Neural cell (in vitro differentiated cells): ENCODE measurements around the gene NFKBIA. TPM values are rescaled to one million over a fixed set of nuclear protein-coding genes. Genes with fewer than 3 reads are reported as not detected.

Experiments used
- H2AFZ ChIP-seq: fragments of 200-600, 300-800 bp; sonication (generic), shearing (Covaris generic); 2 replicates; pipeline ENCODE4 v1.6.0; 2014; ENCODE audit warnings: low read depth, mild to moderate bottlenecking, antibody characterized with exemption, low read length, moderate library complexity
- H3F3A ChIP-seq: fragments of 200-600 bp; shearing (Covaris generic); 2 replicates; pipeline ENCODE4 v1.6.1; 2016; ENCODE audit warnings: mild to moderate bottlenecking, moderate library complexity, mixed read lengths, antibody characterized with exemption, low read length; ENCODE audit not compliant: insufficient read depth, poor library complexity, severe bottlenecking
- H3K27ac ChIP-seq: fragments of 200-600, 300-800 bp; sonication (generic), shearing (Covaris generic); 2 replicates; pipeline ENCODE4 v1.5.1; 2014; ENCODE audit warnings: mild to moderate bottlenecking, low read length, moderate library complexity
- H3K27me3 ChIP-seq: fragments of 300-800, 200-600 bp; sonication (generic), shearing (Covaris generic); 2 replicates; pipeline ENCODE4 v1.6.0; 2014; ENCODE audit warnings: mild to moderate bottlenecking, low read depth, low read length, moderate library complexity; ENCODE audit not compliant: insufficient read depth
- H3K36me3 ChIP-seq: fragments of 300-800, 200-600 bp; sonication (generic), shearing (Covaris generic); 2 replicates; pipeline ENCODE4 v1.5.1; 2014; ENCODE audit warnings: mild to moderate bottlenecking, antibody characterized with exemption, low read length, moderate library complexity; ENCODE audit not compliant: insufficient read depth
- H3K4me2 ChIP-seq: fragments of 300-800, 200-600 bp; sonication (generic), shearing (Covaris generic); 2 replicates; pipeline ENCODE4 v1.6.0; 2014; ENCODE audit warnings: mild to moderate bottlenecking, low read length
- H3K4me3 ChIP-seq: fragments of 300-800, 200-600 bp; sonication (generic), shearing (Covaris generic); 2 replicates; pipeline ENCODE4 v1.5.1; 2014; ENCODE audit warnings: mild to moderate bottlenecking, low read length, moderate library complexity
- H3K79me2 ChIP-seq: fragments of 200-600 bp; shearing (Covaris generic); replicated peaks from 2 replicates; pipeline ENCODE4 v1.6.0; 2014; ENCODE audit warnings: mild to moderate bottlenecking, low read length, moderate library complexity; ENCODE audit not compliant: insufficient read depth
- H3K9ac ChIP-seq: fragments of 300-800, 200-600 bp; sonication (generic), shearing (Covaris generic); 2 replicates; pipeline ENCODE4 v1.6.1; 2016; ENCODE audit warnings: mild to moderate bottlenecking, low read length, mixed read lengths
- H3K9me2 ChIP-seq: fragments of 200-600 bp; shearing (Covaris generic); 2 replicates; pipeline ENCODE4 v1.6.1; 2016; ENCODE audit warnings: mild to moderate bottlenecking, low read length, mixed read lengths; ENCODE audit not compliant: insufficient read depth
- H3K9me3 ChIP-seq: fragments of 200-600, 300-800 bp; sonication (generic), shearing (Covaris generic); 2 replicates; pipeline ENCODE4 v1.6.1; 2016; ENCODE audit warnings: mild to moderate bottlenecking, mixed run types, low read length, moderate library complexity, mixed read lengths
- H4K20me1 ChIP-seq: fragments of 200-600 bp; shearing (Covaris generic); 2 replicates; pipeline ENCODE4 v1.6.1; 2016; ENCODE audit warnings: mild to moderate bottlenecking, mixed run types; ENCODE audit not compliant: insufficient read depth
- EP300 ChIP-seq: fragments of 450-650 bp; conservative IDR thresholded peaks from 2 replicates; pipeline ENCODE4 v1.6.1; 2014; ENCODE audit warnings: antibody characterized with exemption, mild to moderate bottlenecking, moderate library complexity; ENCODE audit not compliant: poor library complexity, severe bottlenecking
- EZH2 ChIP-seq: fragments of 200-600, 300-800 bp; shearing (Covaris generic), sonication (generic); IDR thresholded peaks from 2 replicates; pipeline ENCODE4 v1.6.1; 2014; ENCODE audit warnings: antibody characterized with exemption, low read length, borderline replicate concordance, mild to moderate bottlenecking; ENCODE audit not compliant: insufficient read depth, poor library complexity, severe bottlenecking
- MXI1 ChIP-seq: fragments of 450-650 bp; conservative IDR thresholded peaks from 2 replicates; pipeline ENCODE4 v1.6.1; 2014; ENCODE audit warnings: antibody characterized with exemption, mild to moderate bottlenecking; ENCODE audit not compliant: poor library complexity, severe bottlenecking
- POLR2AphosphoS5 ChIP-seq: IDR thresholded peaks from 2 replicates; pipeline ENCODE4 v1.6.1; 2012
- RAD21 ChIP-seq: fragments of 450-650 bp; conservative IDR thresholded peaks from 2 replicates; pipeline ENCODE4 v1.6.1; 2014; ENCODE audit warnings: antibody characterized with exemption, mild to moderate bottlenecking, moderate library complexity
- SMC3 ChIP-seq: fragments of 450-650 bp; conservative IDR thresholded peaks from 2 replicates; pipeline ENCODE4 v1.6.1; 2014; ENCODE audit warnings: antibody characterized with exemption, mild to moderate bottlenecking, moderate library complexity; ENCODE audit not compliant: poor library complexity
- TAF1 ChIP-seq: IDR thresholded peaks from 2 replicates; pipeline ENCODE4 v1.6.1; 2012; ENCODE audit warnings: low read depth
- polyA plus RNA-seq: library from polyadenylated mRNA; depleted of rRNA; stranded (reverse); fragments of >200 nt; gene quantifications from 2 replicates; pipeline ENCODE4 v1.2.3, GENCODE V29; 2014
- TF ChIP-seq, protein P1 (sequence below): fragments of 450-650 bp; IDR thresholded peaks from 2 replicates; pipeline ENCODE4 v1.5.1; 2014; ENCODE audit warnings: antibody characterized with exemption, mild to moderate bottlenecking, moderate library complexity; ENCODE audit not compliant: poor library complexity, severe bottlenecking
- TF ChIP-seq, protein P2 (sequence below): IDR thresholded peaks from 2 replicates; pipeline ENCODE4 v1.6.1; 2012; ENCODE audit warnings: borderline replicate concordance

NFKBIA gene
- polyA plus RNA-seq, 1 donor from 2014 or later = 48.8 TPM

DNA sequence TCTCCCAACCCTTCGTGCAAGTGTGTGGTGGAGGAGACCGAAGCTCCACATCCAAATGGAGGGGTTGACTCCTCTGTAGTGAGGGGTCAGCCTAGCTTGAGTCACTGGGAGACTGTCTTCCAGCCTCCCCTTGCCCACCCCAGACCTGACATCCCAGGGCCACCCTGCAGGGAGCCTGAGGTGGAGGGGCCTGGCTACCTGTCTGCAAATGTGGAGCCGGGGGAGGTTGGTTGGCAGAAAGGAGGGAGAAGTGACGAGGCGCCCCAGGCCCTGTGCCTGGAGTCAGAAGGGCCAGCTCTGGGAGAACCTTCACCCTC lies 37.5 kb downstream of the NFKBIA start:
- Histone ChIP-seq H3K27me3 (no peaks in the 10 kb centered on the region), H3K4me2 (no peak overlapping the region), H3K27ac (no peak overlapping the region), H3K36me3 (no peaks in the 10 kb centered on the region), H3K9me2 (no peaks in the 10 kb centered on the region), H3K9me3 (no peaks in the 10 kb centered on the region), H3K9ac (no peak overlapping the region), H2AFZ (no peak overlapping the region), H4K20me1 (no peaks in the 10 kb centered on the region), H3K4me3 (no peak overlapping the region), H3K79me2 (no peaks in the 10 kb centered on the region), H3F3A (no peaks in the 10 kb centered on the region)
- TF ChIP-seq MXI1 = no peak
- TF ChIP-seq EP300 = no peak
- TF ChIP-seq, protein P1, sequence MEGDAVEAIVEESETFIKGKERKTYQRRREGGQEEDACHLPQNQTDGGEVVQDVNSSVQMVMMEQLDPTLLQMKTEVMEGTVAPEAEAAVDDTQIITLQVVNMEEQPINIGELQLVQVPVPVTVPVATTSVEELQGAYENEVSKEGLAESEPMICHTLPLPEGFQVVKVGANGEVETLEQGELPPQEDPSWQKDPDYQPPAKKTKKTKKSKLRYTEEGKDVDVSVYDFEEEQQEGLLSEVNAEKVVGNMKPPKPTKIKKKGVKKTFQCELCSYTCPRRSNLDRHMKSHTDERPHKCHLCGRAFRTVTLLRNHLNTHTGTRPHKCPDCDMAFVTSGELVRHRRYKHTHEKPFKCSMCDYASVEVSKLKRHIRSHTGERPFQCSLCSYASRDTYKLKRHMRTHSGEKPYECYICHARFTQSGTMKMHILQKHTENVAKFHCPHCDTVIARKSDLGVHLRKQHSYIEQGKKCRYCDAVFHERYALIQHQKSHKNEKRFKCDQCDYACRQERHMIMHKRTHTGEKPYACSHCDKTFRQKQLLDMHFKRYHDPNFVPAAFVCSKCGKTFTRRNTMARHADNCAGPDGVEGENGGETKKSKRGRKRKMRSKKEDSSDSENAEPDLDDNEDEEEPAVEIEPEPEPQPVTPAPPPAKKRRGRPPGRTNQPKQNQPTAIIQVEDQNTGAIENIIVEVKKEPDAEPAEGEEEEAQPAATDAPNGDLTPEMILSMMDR = no peak
- no peak for TF ChIP-seq RAD21
- no peak for TF ChIP-seq EZH2
- no peak for TF ChIP-seq SMC3
- TF ChIP-seq POLR2AphosphoS5 = no peak
- no peak for TF ChIP-seq TAF1
- TF ChIP-seq, protein P2, sequence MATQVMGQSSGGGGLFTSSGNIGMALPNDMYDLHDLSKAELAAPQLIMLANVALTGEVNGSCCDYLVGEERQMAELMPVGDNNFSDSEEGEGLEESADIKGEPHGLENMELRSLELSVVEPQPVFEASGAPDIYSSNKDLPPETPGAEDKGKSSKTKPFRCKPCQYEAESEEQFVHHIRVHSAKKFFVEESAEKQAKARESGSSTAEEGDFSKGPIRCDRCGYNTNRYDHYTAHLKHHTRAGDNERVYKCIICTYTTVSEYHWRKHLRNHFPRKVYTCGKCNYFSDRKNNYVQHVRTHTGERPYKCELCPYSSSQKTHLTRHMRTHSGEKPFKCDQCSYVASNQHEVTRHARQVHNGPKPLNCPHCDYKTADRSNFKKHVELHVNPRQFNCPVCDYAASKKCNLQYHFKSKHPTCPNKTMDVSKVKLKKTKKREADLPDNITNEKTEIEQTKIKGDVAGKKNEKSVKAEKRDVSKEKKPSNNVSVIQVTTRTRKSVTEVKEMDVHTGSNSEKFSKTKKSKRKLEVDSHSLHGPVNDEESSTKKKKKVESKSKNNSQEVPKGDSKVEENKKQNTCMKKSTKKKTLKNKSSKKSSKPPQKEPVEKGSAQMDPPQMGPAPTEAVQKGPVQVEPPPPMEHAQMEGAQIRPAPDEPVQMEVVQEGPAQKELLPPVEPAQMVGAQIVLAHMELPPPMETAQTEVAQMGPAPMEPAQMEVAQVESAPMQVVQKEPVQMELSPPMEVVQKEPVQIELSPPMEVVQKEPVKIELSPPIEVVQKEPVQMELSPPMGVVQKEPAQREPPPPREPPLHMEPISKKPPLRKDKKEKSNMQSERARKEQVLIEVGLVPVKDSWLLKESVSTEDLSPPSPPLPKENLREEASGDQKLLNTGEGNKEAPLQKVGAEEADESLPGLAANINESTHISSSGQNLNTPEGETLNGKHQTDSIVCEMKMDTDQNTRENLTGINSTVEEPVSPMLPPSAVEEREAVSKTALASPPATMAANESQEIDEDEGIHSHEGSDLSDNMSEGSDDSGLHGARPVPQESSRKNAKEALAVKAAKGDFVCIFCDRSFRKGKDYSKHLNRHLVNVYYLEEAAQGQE = no peak

DNA sequence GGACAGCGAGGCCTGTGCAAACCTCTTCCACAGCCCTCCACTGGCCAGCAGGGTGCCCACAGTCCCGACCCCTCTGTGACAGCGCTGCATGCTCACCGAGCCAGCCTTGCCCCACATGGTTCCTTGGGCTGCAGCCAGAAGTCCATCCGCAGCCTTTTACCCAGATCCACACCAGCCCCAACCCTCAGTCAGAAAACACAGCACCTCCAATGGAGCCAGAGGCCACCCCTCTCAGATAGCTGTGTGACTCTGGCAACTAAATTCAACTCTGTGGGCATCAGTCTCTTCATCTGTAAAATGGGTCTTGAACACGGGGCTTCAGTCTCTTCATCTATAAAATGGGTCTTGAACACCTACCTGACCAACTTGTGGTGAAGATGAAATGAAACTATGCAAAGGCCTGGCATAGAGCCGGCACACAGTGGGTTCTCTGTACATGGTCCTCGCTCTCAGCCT lies 38.0 kb downstream of the NFKBIA start:
- Histone ChIP-seq H3K4me3 (no peak overlapping the region), H3K9ac (no peak overlapping the region), H3F3A (no peaks in the 10 kb centered on the region), H3K27me3 (no peaks in the 10 kb centered on the region), H3K4me2 (no peak overlapping the region), H3K9me2 (no peaks in the 10 kb centered on the region), H4K20me1 (no peaks in the 10 kb centered on the region), H3K27ac (no peak overlapping the region), H3K79me2 (no peaks in the 10 kb centered on the region), H2AFZ (no peak overlapping the region), H3K36me3 (no peaks in the 10 kb centered on the region), H3K9me3 (no peaks in the 10 kb centered on the region)
- TF ChIP-seq EP300 (no peak), RAD21 (no peak), POLR2AphosphoS5 (no peak), SMC3 (no peak), TAF1 (no peak)
- TF ChIP-seq, protein P1 = no peak
